Measurements from ENCODE around the gene DLK1.

DLK1 gene

GRCh38 chr14:100755649-100756048 is 29.0 kb downstream of the DLK1 start:
- Histone ChIP-seq H4K20me1 (ENCODE audit: insufficient read depth, low read length) (no peaks in the 10 kb centered on the region), H3K4me3 (ENCODE audit: low read length) (no peak overlapping the region), H3K27me3 (replicated peaks; ENCODE audit: insufficient read depth, low read length) (peaks cover 58% of the 10 kb centered on the region), H3K4me2 (ENCODE audit: low read depth, low read length) (no peak overlapping the region), H3K9me2 (replicated peaks; ENCODE audit: insufficient read depth, low read length) (no peaks in the 10 kb centered on the region), H2AFZ (ENCODE audit: low read length) (no peak overlapping the region), H3K9ac (ENCODE audit: low read length) (no peak overlapping the region), H3K27ac (ENCODE audit: low read length) (no peak overlapping the region), H3K9me3 (replicated peaks; ENCODE audit: insufficient read depth, low read length) (no peaks in the 10 kb centered on the region), H3F3A (ENCODE audit: insufficient read depth, low read length) (no peaks in the 10 kb centered on the region), H3K36me3 (replicated peaks; ENCODE audit: insufficient read depth, low read length) (no peaks in the 10 kb centered on the region), H3K4me1 (ENCODE audit: low read length) (no peaks in the 10 kb centered on the region), H3K79me2 (ENCODE audit: low read length) (no peaks in the 10 kb centered on the region)
- TF ChIP-seq EZH2phosphoT487 (IDR thresholded peaks at IDR 0.05; ENCODE audit: low read length), result no peak
- no peak for TF ChIP-seq CTCF (IDR thresholded peaks at IDR 0.05; ENCODE audit: low read length)
- TF ChIP-seq EZH2 (optimal IDR thresholded peaks at IDR 0.05; ENCODE audit: low read depth, low read length), result no peak
- no peak for DNase-seq

- Histone ChIP-seq H3K4me2 (ENCODE audit: low read depth, low read length) (no peak overlapping the region), H4K20me1 (ENCODE audit: insufficient read depth, low read length) (no peaks in the 10 kb centered on the region), H3K9me2 (replicated peaks; ENCODE audit: insufficient read depth, low read length) (no peaks in the 10 kb centered on the region), H3K4me1 (ENCODE audit: low read length) (no peaks in the 10 kb centered on the region), H3F3A (ENCODE audit: insufficient read depth, low read length) (no peaks in the 10 kb centered on the region), H3K27ac (ENCODE audit: low read length) (no peak overlapping the region), H3K79me2 (ENCODE audit: low read length) (no peaks in the 10 kb centered on the region), H3K27me3 (replicated peaks; ENCODE audit: insufficient read depth, low read length) (peaks cover 40% of the 10 kb centered on the region), H3K9me3 (replicated peaks; ENCODE audit: insufficient read depth, low read length) (no peaks in the 10 kb centered on the region), H3K36me3 (replicated peaks; ENCODE audit: insufficient read depth, low read length) (no peaks in the 10 kb centered on the region), H2AFZ (ENCODE audit: low read length) (no peak overlapping the region), H3K9ac (ENCODE audit: low read length) (no peak overlapping the region), H3K4me3 (ENCODE audit: low read length) (no peak overlapping the region)
- TF ChIP-seq EZH2 (optimal IDR thresholded peaks at IDR 0.05; ENCODE audit: low read depth, low read length), result no peak
- TF ChIP-seq CTCF (IDR thresholded peaks at IDR 0.05; ENCODE audit: low read length), result no peak
- no peak for TF ChIP-seq EZH2phosphoT487 (IDR thresholded peaks at IDR 0.05; ENCODE audit: low read length)
- DNase-seq, result no peak
These were observed 34.8 kb downstream of the DLK1 start for GRCh38 chr14:100761481-100761880.

DNA sequence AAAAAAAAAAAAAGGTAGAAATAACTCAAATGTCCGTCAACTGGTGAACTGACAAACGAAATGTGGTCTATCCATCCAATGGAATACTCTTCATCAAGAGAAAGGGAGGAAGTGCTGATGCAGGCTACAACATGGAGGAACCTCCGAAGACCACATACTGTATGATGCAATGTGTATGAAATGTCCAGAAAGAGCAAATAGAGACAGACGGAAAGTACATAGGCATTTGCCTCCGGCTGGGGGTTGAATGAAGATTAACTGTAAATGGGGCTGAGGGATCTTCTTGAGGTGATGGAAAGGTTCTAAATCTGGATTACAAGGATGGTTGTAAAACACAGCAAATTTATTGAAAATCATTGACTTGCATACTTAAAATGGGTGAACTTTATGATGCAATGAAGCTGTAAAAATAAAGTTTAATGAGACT is 35.4 kb downstream of the DLK1 start:
- no peaks in the 10 kb centered on the region for H3K9me2 ChIP-seq (replicated peaks; ENCODE audit: insufficient read depth, low read length)
- TF ChIP-seq CTCF (IDR thresholded peaks at IDR 0.05; ENCODE audit: low read length), result no peak
- no peak for TF ChIP-seq EZH2phosphoT487 (IDR thresholded peaks at IDR 0.05; ENCODE audit: low read length)
- H3K27ac ChIP-seq (ENCODE audit: low read length), result no peak overlapping the region
- no peak overlapping the region for H3K9ac ChIP-seq (ENCODE audit: low read length)
- H3K9me3 ChIP-seq (replicated peaks; ENCODE audit: insufficient read depth, low read length), result no peaks in the 10 kb centered on the region
- peaks cover 43% of the 10 kb centered on the region for H3K27me3 ChIP-seq (replicated peaks; ENCODE audit: insufficient read depth, low read length)
- no peaks in the 10 kb centered on the region for H3K79me2 ChIP-seq (ENCODE audit: low read length)
- H3K4me1 ChIP-seq (ENCODE audit: low read length), result no peaks in the 10 kb centered on the region
- no peak for DNase-seq
- no peak overlapping the region for H3K4me3 ChIP-seq (ENCODE audit: low read length)
- H3K4me2 ChIP-seq (ENCODE audit: low read depth, low read length), result no peak overlapping the region
- H3F3A ChIP-seq (ENCODE audit: insufficient read depth, low read length), result no peaks in the 10 kb centered on the region
- H4K20me1 ChIP-seq (ENCODE audit: insufficient read depth, low read length), result no peaks in the 10 kb centered on the region
- H3K36me3 ChIP-seq (replicated peaks; ENCODE audit: insufficient read depth, low read length), result no peaks in the 10 kb centered on the region
- no peak overlapping the region for H2AFZ ChIP-seq (ENCODE audit: low read length)
